H1 (cell line): Measurements from ENCODE around the gene SPACDR. TPM values are rescaled to one million over a fixed set of nuclear protein-coding genes. Genes with fewer than 3 reads are reported as not detected.
"Not testable (repeated sequence)": the region's sequence is repeated elsewhere in the genome, so short reads cannot be mapped to it uniquely, and the experiment has no call there.

ENCODE experiments used
- CTCF ChIA-PET: fragments of 300-600 bp; sonication (Branson Sonifier 250); formaldehyde crosslinking; loops from one replicate; lab custom pipeline; 2021; ENCODE audit not compliant: partially characterized antibody; lab: Charles Lee
- POLR2A ChIA-PET: fragments of 300-600 bp; sonication (Branson Sonifier 250); formaldehyde crosslinking; loops from one replicate; lab custom pipeline; 2021; ENCODE audit warnings: inconsistent platforms; ENCODE audit not compliant: partially characterized antibody; lab: Charles Lee
- DNase-seq, 2 experiments: peaks; one replicate each; pipeline versions ENCODE4 v3.0.0 to v3.0.0-alpha.2; 2010 to 2022; ENCODE audit warnings: low spot score in 2 of 2, low read depth in 1 of 2, mixed read lengths in 1 of 2
- FAIRE-seq: peaks from 2 replicates; lab custom pipeline; 2011; peaks lifted over from hg19 to GRCh38; lab: Jason Lieb, UNC
- H2AFZ ChIP-seq: 2 replicates; pipeline ENCODE4 v1.8.1; 2012; ENCODE audit warnings: low read length, inconsistent platforms
- H2AK5ac ChIP-seq: 2 replicates; pipeline ENCODE4 v1.6.1; 2013; ENCODE audit warnings: low read depth, low read length
- H2BK120ac ChIP-seq: replicated peaks from 2 replicates; pipeline ENCODE3; 2013; ENCODE audit warnings: low read depth, low read length, inconsistent platforms
- H2BK12ac ChIP-seq: 2 replicates; pipeline ENCODE4 v1.6.1; 2013; ENCODE audit warnings: low read depth, low read length
- H2BK15ac ChIP-seq: 2 replicates; pipeline ENCODE4 v1.6.1; 2013; ENCODE audit warnings: low read length
- H2BK20ac ChIP-seq: 2 replicates; pipeline ENCODE4 v1.6.1; 2013; ENCODE audit warnings: low read length
- H2BK5ac ChIP-seq: 2 replicates; pipeline ENCODE4 v1.6.1; 2013; ENCODE audit warnings: low read depth, low read length
- H3K14ac ChIP-seq: 2 replicates; pipeline ENCODE4 v1.6.1; 2013; ENCODE audit warnings: inconsistent platforms; ENCODE audit not compliant: insufficient read length
- H3K18ac ChIP-seq: 2 replicates; pipeline ENCODE4 v1.6.1; 2013; ENCODE audit warnings: low read length; ENCODE audit errors: extremely low read depth
- H3K23ac ChIP-seq: 2 replicates; pipeline ENCODE4 v1.6.1; 2013; ENCODE audit warnings: inconsistent platforms; ENCODE audit not compliant: insufficient read length
- H3K23me2 ChIP-seq: 2 replicates; pipeline ENCODE4 v1.6.1; 2013; ENCODE audit warnings: low read depth, low read length
- H3K27ac ChIP-seq: 2 replicates; pipeline ENCODE4 v1.6.1; 2011; ENCODE audit warnings: low read depth, low read length, inconsistent platforms
- H3K27me3 ChIP-seq, 4 experiments: replicated peaks in 1 of 4; 1 replicate in 1 of 4; 2 replicates in 3 of 4; pipeline versions ENCODE4 v1.6.1 to v1.8.1; 2011 to 2013; ENCODE audit warnings: low read length in 3 of 4, mild to moderate bottlenecking in 3 of 4, inconsistent platforms in 2 of 4, mixed read lengths in 2 of 4, moderate library complexity in 1 of 4; ENCODE audit not compliant: control insufficient read depth in 3 of 4, insufficient read depth in 3 of 4; ENCODE audit errors: extremely low read depth in 1 of 4
- H3K36me3 ChIP-seq, 4 experiments: 2 replicates each; pipeline versions ENCODE4 v1.6.1 to v1.8.1; 2011 to 2013; ENCODE audit warnings: mild to moderate bottlenecking in 4 of 4, low read length in 3 of 4, moderate library complexity in 2 of 4, control low read depth in 1 of 4, inconsistent platforms in 1 of 4; ENCODE audit not compliant: insufficient read depth in 4 of 4, control insufficient read depth in 2 of 4
- H3K4ac ChIP-seq: replicated peaks from 2 replicates; pipeline ENCODE3; 2013; ENCODE audit warnings: low read length, low read depth, mixed read lengths, inconsistent platforms; ENCODE audit not compliant: insufficient read length
- H3K4me1 ChIP-seq, 4 experiments: replicated peaks in 1 of 4; 1 replicate in 1 of 4; 2 replicates in 3 of 4; pipeline versions ENCODE4 v1.6.1 to v1.8.1; 2011 to 2013; ENCODE audit warnings: low read length in 3 of 4, inconsistent platforms in 2 of 4, mixed read lengths in 1 of 4; ENCODE audit not compliant: insufficient read depth in 4 of 4, control insufficient read depth in 3 of 4
- H3K4me2 ChIP-seq, 2 experiments: 2 replicates each; pipeline versions ENCODE4 v1.6.1 to v1.8.1; 2011 to 2013; ENCODE audit warnings: low read depth in 2 of 2, low read length in 2 of 2, control low read depth in 1 of 2, inconsistent platforms in 1 of 2, mild to moderate bottlenecking in 1 of 2; ENCODE audit not compliant: insufficient read depth in 1 of 2
- H3K4me3 ChIP-seq, 4 experiments: fragments of 200-600, 300-600 bp in 1 of 4; sonication (generic), shearing (Covaris generic), sonication (Bioruptor Twin) in 1 of 4; 2 replicates each; pipeline versions ENCODE4 v1.5.1 to v1.8.1; 2011 to 2016; ENCODE audit warnings: low read length in 4 of 4, low read depth in 3 of 4, control low read depth in 2 of 4, inconsistent platforms in 2 of 4, mild to moderate bottlenecking in 2 of 4, mixed read lengths in 1 of 4, moderate library complexity in 1 of 4; ENCODE audit not compliant: insufficient read depth in 2 of 4; ENCODE audit errors: extremely low read depth in 1 of 4
- H3K56ac ChIP-seq: replicated peaks from 2 replicates; pipeline ENCODE3; 2013; ENCODE audit warnings: low read depth, mild to moderate bottlenecking, mixed read lengths, low read length, inconsistent platforms; ENCODE audit not compliant: insufficient read length
- H3K79me1 ChIP-seq: 2 replicates; pipeline ENCODE4 v1.6.1; 2013; ENCODE audit warnings: low read depth, low read length, control low read depth
- H3K79me2 ChIP-seq, 2 experiments: 2 replicates each; pipeline versions ENCODE4 v1.6.1 to v1.8.1; 2012 to 2013; ENCODE audit warnings: low read length in 2 of 2, mild to moderate bottlenecking in 2 of 2, inconsistent platforms in 1 of 2; ENCODE audit not compliant: insufficient read depth in 2 of 2, control insufficient read depth in 1 of 2
- H3K9ac ChIP-seq, 4 experiments: replicated peaks in 1 of 4; 1 replicate in 1 of 4; 2 replicates in 3 of 4; pipeline versions ENCODE4 v1.6.1 to v1.8.1; 2011 to 2013; ENCODE audit warnings: low read depth in 3 of 4, low read length in 3 of 4, control low read depth in 2 of 4, mild to moderate bottlenecking in 2 of 4, moderate library complexity in 2 of 4, inconsistent platforms in 1 of 4; ENCODE audit errors: extremely low read depth in 1 of 4
- H3K9me3 ChIP-seq, 2 experiments: 2 replicates each; pipeline versions ENCODE4 v1.6.1 to v1.8.1; 2012 to 2013; ENCODE audit warnings: mild to moderate bottlenecking in 2 of 2, moderate library complexity in 2 of 2, control low read depth in 1 of 2, inconsistent platforms in 1 of 2, low read depth in 1 of 2, low read length in 1 of 2, mixed read lengths in 1 of 2; ENCODE audit not compliant: insufficient read depth in 2 of 2
- H4K20me1 ChIP-seq, 2 experiments: replicated peaks in 1 of 2; 2 replicates each; pipeline versions ENCODE3 to v1.8.1; 2011 to 2013; ENCODE audit warnings: inconsistent platforms in 2 of 2, low read length in 2 of 2, mild to moderate bottlenecking in 1 of 2; ENCODE audit not compliant: insufficient read depth in 2 of 2, control insufficient read depth in 1 of 2
- H4K5ac ChIP-seq: 2 replicates; pipeline ENCODE4 v1.6.1; 2013; ENCODE audit warnings: low read length, low read depth, mixed read lengths, inconsistent platforms; ENCODE audit not compliant: insufficient read length
- H4K8ac ChIP-seq: 2 replicates; pipeline ENCODE4 v1.8.0; 2013; ENCODE audit warnings: mild to moderate bottlenecking, moderate library complexity, low read length, inconsistent platforms; ENCODE audit not compliant: insufficient read depth; ENCODE audit errors: extremely low read depth
- H4K91ac ChIP-seq: replicated peaks from 2 replicates; pipeline ENCODE3; 2013; ENCODE audit warnings: low read length, mixed read lengths, inconsistent platforms; ENCODE audit not compliant: insufficient read length
- CTBP2 ChIP-seq: IDR thresholded peaks from 2 replicates; pipeline ENCODE4 v1.7.0; 2011; ENCODE audit warnings: borderline replicate concordance, mild to moderate bottlenecking, moderate library complexity, mixed read lengths, low read length; ENCODE audit not compliant: insufficient read depth, insufficient read length
- MAX ChIP-seq: IDR thresholded peaks from 2 replicates; pipeline ENCODE4 v1.6.1; 2012; ENCODE audit warnings: inconsistent platforms
- POLR2AphosphoS5 ChIP-seq: IDR thresholded peaks from 2 replicates; pipeline ENCODE4 v1.6.1; 2011; ENCODE audit warnings: low read depth, low read length
- RBBP5 ChIP-seq: IDR thresholded peaks from 2 replicates; pipeline ENCODE4 v1.7.1; 2012; ENCODE audit warnings: low read depth, mild to moderate bottlenecking, inconsistent platforms, low read length, moderate library complexity, borderline replicate concordance
- RNF2 ChIP-seq: fragments of 200-900, 300-1000 bp; sonication (generic); IDR thresholded peaks from 2 replicates; pipeline ENCODE4 v1.7.1; 2016; ENCODE audit warnings: borderline replicate concordance, low read depth, mild to moderate bottlenecking, antibody characterized with exemption, low read length; ENCODE audit not compliant: poor library complexity, severe bottlenecking; ENCODE audit errors: missing control alignments
- RXRA ChIP-seq: IDR thresholded peaks from 2 replicates; pipeline ENCODE4 v1.6.1; 2011; ENCODE audit warnings: low read depth, mild to moderate bottlenecking, low read length, moderate library complexity; ENCODE audit not compliant: insufficient read depth
- SAP30 ChIP-seq: fragments of 300-600 bp; sonication (generic); IDR thresholded peaks from 2 replicates; pipeline ENCODE4 v1.7.1; 2012; ENCODE audit warnings: low read length, moderate library complexity, mild to moderate bottlenecking, inconsistent platforms; ENCODE audit not compliant: insufficient read depth, insufficient replicate concordance
- TBP ChIP-seq: IDR thresholded peaks from 2 replicates; pipeline ENCODE4 v1.6.1; 2011; ENCODE audit warnings: low read depth, low read length, improper control_type of control experiment
- YY1 ChIP-seq: IDR thresholded peaks from 2 replicates; pipeline ENCODE4 v1.6.1; 2011; ENCODE audit warnings: low read depth, mild to moderate bottlenecking, low read length
- WGBS, 2 experiments: shearing (Covaris generic) in 1 of 2; methylation state at CpG; one replicate each; pipeline versions ENCODE4 v1.1.6 to v1.1.7; 2013 to 2015; ENCODE audit warnings: low lambda C conversion rate in 2 of 2, mixed read lengths in 2 of 2, inconsistent platforms in 1 of 2, low coverage in 1 of 2, missing lambda C conversion rate in 1 of 2; ENCODE audit not compliant: insufficient replicate concordance in 2 of 2, insufficient coverage in 1 of 2, insufficient read length in 1 of 2; ENCODE audit errors: extremely low coverage in 1 of 2, missing lambda C conversion rate in 1 of 2; 5-methylcytosine and 5-hydroxymethylcytosine counted together
- polyA plus RNA-seq, 7 experiments: library from polyadenylated mRNA; depleted of rRNA in 3 of 7; stranded (reverse) in 5 of 7; unstranded in 2 of 7; fragments of >200 nt in 5 of 7; fragments of 200-250 nt in 2 of 7; gene quantifications; 1 replicate in 5 of 7; 2 replicates in 1 of 7; 4 replicates in 1 of 7; pipeline versions ENCODE4 v1.2.1 to v1.2.3, GENCODE V29; 2011 to 2013; ENCODE audit warnings: missing spikeins in 2 of 7, mixed read lengths in 2 of 7
- total RNA-seq: library from RNA; stranded (reverse); fragmentation: NEBNext Ultra II Directional; extraction: Animal tissue kit (Norgen Biotek cat#: 25700); gene quantifications from 2 replicates; pipeline ENCODE4 v1.2.1, GENCODE V29; 2021

The SPACDR gene
- total and polyA plus RNA-seq, 2 of the 8 experiments (the other 6 are each of a cell fraction or from before 2014, with no cell fraction given) = 0.26 TPM; not detected in 1

DNA sequence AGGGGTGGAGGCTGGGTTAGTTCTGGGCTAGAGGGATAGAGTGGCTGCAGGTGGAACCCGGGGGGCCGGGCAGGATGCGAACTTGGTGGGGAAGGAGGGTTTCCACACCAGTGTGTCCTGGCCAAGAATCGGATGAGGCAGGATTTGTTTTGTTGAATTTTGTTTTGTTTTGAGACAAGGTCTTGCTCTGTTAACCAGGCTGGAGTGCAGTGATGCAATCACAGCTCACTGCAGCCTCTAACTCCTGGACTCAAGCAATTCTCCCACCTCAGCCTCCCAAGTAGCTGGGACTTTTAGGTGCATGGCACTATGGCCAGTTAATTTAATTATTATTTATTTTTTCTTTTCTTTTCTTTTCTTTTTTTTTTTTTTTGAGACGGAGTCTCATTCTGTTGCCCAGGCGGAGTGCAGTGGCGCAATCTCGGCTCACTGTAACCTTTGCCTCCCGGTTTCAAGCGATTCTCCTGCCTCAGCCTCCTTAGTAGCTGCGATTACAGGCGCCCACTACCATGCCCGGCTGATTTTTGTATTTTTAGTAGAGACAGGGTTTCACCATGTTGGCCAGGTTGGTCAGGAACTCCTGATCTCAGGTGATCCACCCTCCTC lies 14.8 kb downstream of the SPACDR start (continued):
- TF ChIP-seq POLR2AphosphoS5 (no peak), RBBP5 (no peak), RXRA (no peak), SAP30 (no peak), TBP (no peak), RNF2 (no peak), YY1 (no peak), MAX (no peak), CTBP2 (no peak)

GRCh38 chr7:100447363-100447762 lies 16.7 kb downstream of the SPACDR start:
- not testable (repeated sequence) for H2BK15ac ChIP-seq, H2BK12ac ChIP-seq, H3K79me1 ChIP-seq, FAIRE-seq, H4K5ac ChIP-seq, H3K4me2 ChIP-seq, DNase-seq, H3K27me3 ChIP-seq, H4K91ac ChIP-seq, H3K9me3 ChIP-seq, H3K9ac ChIP-seq, H2BK120ac ChIP-seq, H3K4me3 ChIP-seq, H3K14ac ChIP-seq, H3K36me3 ChIP-seq, H3K4ac ChIP-seq, H3K27ac ChIP-seq, H3K23me2 ChIP-seq, H3K4me1 ChIP-seq, H3K56ac ChIP-seq, H4K8ac ChIP-seq, H2AFZ ChIP-seq, H3K79me2 ChIP-seq, H2BK5ac ChIP-seq, H3K18ac ChIP-seq, H3K23ac ChIP-seq, H4K20me1 ChIP-seq, H2BK20ac ChIP-seq, H2AK5ac ChIP-seq
- ChIA-PET CTCF (interaction anchor here (1.1 to 5.0 kb wide), 5 partner anchors 8 to 33 kb away, joined by 3 to 53 read pairs (median 4); no protein-coding TSS in a partner anchor), POLR2A (interaction anchor here (5.2 to 6.2 kb wide), 2 partner anchors 11 to 19 kb away, joined by 39 to 62 read pairs; partner anchors contain the start of genes MEPCE, PPP1R35 and ZCWPW1)
- WGBS, 2 experiments = 89% methylated on average over 6 of the region's 8 CpGs; no CpG with 5 or more reads in 1 of the 2 experiments
